Stomach smooth muscle (tissue), 2 donors: Measurements from ENCODE around the gene SLC46A2.

Source experiments
- H3K27ac ChIP-seq: one replicate; pipeline ENCODE4 v1.7.0; 2013; ENCODE audit warnings: mild to moderate bottlenecking, low read length, inconsistent platforms
- H3K27me3 ChIP-seq, 2 donors: one replicate each; pipeline ENCODE4 v1.7.0; 2013; ENCODE audit warnings: low read length in 2 of 2; ENCODE audit not compliant: insufficient read depth in 2 of 2, control insufficient read depth in 1 of 2
- H3K36me3 ChIP-seq, 2 donors: one replicate each; pipeline ENCODE4 v1.7.0; 2013; ENCODE audit warnings: low read length in 2 of 2; ENCODE audit not compliant: control insufficient read depth in 2 of 2, insufficient read depth in 2 of 2
- H3K4me1 ChIP-seq: one replicate; pipeline ENCODE4 v1.7.0; 2013; ENCODE audit warnings: low read length; ENCODE audit not compliant: control insufficient read depth, insufficient read depth
- H3K4me3 ChIP-seq, 2 donors: one replicate each; pipeline ENCODE4 v1.7.0; 2013; ENCODE audit warnings: low read length in 2 of 2
- H3K9ac ChIP-seq, 2 donors: one replicate each; pipeline ENCODE4 v1.7.0; 2013; ENCODE audit warnings: low read length in 2 of 2, mild to moderate bottlenecking in 1 of 2
- H3K9me3 ChIP-seq, 2 donors: one replicate each; pipeline ENCODE4 v1.7.0; 2013; ENCODE audit warnings: low read length in 2 of 2; ENCODE audit not compliant: control insufficient read depth in 2 of 2
- donor health status: healthy.
- donor health status: Pancreatic carcinoma.

The SLC46A2 gene

DNA sequence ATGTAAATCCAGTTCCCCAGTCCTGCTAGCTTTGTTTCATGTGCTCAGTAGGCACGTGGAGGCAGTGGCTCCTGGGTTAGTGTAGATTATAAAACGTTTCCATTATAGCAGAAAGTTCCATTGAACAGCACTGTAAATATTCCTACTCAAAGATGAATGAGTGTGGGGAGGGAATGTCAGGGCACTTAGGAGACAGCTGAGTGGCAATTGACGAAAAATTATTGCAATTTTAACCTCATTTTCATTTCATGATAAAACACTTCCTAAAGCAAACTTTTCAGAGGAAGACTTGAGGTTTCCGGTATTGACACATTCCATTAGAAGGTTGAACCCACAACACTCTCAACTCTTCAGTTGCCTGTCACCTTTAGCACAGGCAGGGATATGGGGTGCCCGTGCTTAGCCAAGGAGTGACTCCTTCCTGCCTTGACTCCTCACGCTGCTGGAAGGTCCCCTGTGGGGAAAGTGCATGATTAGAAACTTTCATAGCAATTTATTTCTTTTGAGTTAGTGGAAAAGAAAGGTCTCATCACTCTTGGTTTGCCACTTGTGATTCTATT, 41.2 kb downstream of the SLC46A2 start:
- H3K9ac ChIP-seq, result no peak overlapping the region
- H3K9me3 ChIP-seq, result no peaks in the 10 kb centered on the region
- H3K27ac ChIP-seq, result no peak overlapping the region
- no peak overlapping the region for H3K4me3 ChIP-seq
- H3K27me3 ChIP-seq, result no peaks in the 10 kb centered on the region
- no peaks in the 10 kb centered on the region for H3K4me1 ChIP-seq
- peaks cover 12 to 26% of the 10 kb centered on the region in 2 donors for H3K36me3 ChIP-seq

DNA sequence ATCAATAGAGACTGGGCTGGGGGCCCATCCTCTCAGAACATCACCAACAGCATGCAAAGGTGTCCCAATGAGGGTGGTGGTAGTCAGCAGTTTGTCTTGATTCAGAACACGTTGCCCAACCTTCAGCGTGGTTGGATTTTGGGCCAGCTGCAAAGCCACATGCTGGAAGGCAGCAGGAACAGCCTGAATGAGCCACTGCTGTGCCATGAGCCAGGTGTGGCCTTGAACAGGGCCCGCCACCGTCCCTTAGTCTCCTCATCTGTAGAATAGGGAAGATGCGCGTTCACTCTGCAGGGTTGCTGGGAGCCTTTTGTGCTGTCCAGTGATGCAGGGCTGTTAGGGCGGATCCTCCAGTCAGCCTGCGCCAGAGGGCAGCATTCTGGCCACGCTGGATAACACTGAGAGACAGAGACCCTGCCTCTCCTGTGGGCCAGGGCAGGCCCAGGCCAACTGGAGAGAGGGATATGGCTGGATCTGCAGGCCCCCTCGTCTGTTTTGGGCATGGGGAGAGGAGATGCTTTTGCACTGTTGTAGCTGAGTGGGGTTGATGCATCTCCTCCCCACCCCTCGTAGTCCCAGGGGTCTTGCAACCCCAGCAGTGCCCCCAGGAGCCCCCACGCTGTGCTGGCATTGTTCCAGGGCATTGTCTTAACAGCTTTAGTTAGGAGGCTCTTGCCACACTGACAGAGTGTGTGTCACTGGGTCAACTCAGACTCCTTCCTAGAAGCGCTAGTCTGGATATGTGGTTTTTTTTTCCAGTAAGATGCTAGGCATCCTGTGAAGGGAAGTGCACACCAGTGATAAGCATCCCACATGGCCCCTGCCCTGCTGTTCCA, 42.1 kb downstream of the SLC46A2 start:
- Histone ChIP-seq H3K27ac (no peak overlapping the region), H3K36me3 (peaks cover 9 to 19% of the 10 kb centered on the region in 2 donors), H3K9ac (no peak overlapping the region), H3K27me3 (no peaks in the 10 kb centered on the region), H3K4me1 (no peaks in the 10 kb centered on the region), H3K4me3 (no peak overlapping the region), H3K9me3 (no peaks in the 10 kb centered on the region)

DNA sequence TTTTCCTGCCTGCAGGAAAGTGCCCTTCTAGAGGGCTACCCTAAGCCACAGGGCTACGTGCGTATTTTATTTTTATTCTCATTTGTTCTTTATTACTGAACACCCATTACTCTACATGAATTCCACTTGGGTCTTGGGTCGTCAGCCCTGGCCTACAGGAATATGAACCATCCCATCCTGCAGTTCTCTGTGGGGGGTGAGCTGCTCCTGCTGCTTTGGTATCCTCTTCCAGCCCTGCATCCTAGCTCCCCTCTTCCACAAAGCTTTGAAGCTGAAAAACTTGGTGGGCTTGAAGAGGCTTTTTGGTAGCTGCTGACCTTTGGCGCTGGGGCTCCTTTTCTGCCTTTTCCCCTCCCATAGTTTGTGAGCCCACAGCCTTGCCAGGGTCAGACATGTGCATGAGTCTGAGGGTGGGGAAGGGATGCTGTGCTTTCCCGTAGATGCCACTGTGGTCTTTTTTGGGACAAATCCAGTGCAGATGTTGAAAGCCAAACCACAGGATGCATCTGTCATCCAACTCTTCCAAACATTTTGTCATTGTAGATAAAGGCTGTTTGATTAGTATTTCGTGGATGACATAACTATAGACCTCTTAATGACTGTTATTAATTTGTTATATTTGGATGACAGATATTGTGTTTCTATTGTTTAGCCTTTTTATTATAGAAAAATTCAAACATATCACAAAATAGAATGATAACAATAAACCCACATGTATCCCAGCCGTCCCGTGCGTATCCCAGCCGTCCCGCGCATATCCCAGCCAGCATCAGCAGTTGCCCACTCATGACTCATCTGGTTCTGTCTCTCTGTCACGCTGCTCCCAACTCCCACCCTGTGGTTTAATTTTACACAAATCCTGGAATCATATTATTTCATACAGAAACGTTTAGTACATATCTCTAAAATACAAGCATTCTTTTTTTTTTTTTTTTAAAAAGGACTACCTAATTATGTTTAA, 43.9 kb downstream of the SLC46A2 start:
- H3K27ac ChIP-seq, result no peak overlapping the region
- peaks cover 4 to 12% of the 10 kb centered on the region in 2 donors for H3K36me3 ChIP-seq
- no peaks in the 10 kb centered on the region for H3K4me1 ChIP-seq
- no peak overlapping the region for H3K9ac ChIP-seq
- no peaks in the 10 kb centered on the region for H3K27me3 ChIP-seq
- H3K9me3 ChIP-seq, result no peaks in the 10 kb centered on the region
- H3K4me3 ChIP-seq, result no peak overlapping the region

DNA sequence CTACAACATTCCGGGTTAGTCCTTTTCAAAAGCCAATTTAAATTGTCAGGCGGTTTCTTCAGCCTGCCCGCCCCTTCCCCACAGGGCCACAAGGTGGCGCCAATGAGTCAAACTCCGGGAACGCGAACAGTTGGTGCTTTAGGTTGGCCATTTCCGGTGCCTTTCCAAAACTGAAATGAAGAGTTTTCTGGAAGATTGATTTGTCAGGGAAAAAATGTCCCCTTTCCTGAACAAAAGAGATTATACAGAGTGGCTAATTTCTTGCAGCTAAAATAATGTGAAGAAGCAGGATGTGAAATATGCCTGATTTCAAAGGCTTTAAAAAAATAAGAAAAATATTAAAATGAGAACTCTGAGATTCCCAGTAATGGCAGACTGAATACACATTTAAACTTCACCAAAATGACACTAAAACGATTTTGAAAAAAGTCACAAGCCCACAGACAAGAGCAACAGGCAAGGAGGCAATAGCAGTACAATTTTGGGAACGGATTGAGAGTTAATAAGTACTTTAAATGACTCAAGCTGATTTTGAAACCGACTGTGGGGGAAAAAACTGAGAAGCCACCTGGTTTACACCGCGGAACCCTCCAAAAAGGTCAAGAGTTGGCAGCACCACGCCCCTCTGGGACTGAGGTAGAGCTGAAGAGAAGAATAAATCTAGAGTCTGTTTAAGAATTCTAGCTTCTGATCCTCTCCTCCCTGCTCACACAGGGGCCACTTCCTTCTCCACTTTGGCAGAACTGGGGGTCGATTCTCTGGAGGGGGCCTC, 45.7 kb downstream of the SLC46A2 start:
- Histone ChIP-seq H3K9ac (no peak overlapping the region), H3K9me3 (no peaks in the 10 kb centered on the region), H3K27ac (no peak overlapping the region), H3K36me3 (peaks cover 0 to 6% of the 10 kb centered on the region in 2 donors), H3K27me3 (no peaks in the 10 kb centered on the region), H3K4me1 (no peaks in the 10 kb centered on the region), H3K4me3 (no peak overlapping the region)

- H3K9ac ChIP-seq, result no peak overlapping the region
- H3K27ac ChIP-seq, result no peak overlapping the region
- H3K27me3 ChIP-seq, result no peaks in the 10 kb centered on the region
- H3K9me3 ChIP-seq, result no peaks in the 10 kb centered on the region
- peaks cover 14% of the 10 kb centered on the region in 2 donors for H3K36me3 ChIP-seq
- H3K4me3 ChIP-seq, result no peak overlapping the region
- no peaks in the 10 kb centered on the region for H3K4me1 ChIP-seq
These were observed 48.1 kb downstream of the SLC46A2 start for GRCh38 chr9:112842555-112842954.

GRCh38 chr9:112841261-112841660, 49.4 kb downstream of the SLC46A2 start:
- Histone ChIP-seq H3K27ac (no peak overlapping the region), H3K4me3 (no peak overlapping the region), H3K27me3 (no peaks in the 10 kb centered on the region), H3K36me3 (peaks cover 15 to 19% of the 10 kb centered on the region in 2 donors), H3K4me1 (no peaks in the 10 kb centered on the region), H3K9me3 (no peaks in the 10 kb centered on the region), H3K9ac (no peak overlapping the region)

DNA sequence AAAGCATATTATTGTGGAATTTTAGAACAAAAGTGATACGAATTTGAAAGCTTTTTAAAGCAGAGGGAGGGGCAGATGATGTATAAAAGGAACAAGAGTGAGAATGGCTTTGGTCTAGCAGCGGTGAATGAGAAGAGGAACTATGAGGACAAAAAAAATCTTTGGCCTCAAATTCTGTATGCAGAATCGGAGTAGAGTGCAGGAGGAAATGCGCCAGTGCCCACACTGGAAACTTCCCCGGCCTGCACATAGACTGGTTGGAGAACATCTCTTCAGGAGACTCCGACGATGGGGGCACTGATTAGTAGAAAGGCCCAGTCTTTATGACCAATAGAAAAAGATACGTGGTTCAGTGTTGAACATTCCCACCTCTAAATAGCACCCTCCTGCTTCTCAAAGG, 51.3 kb downstream of the SLC46A2 start:
- Histone ChIP-seq H3K9ac (no peak overlapping the region), H3K36me3 (peaks cover 18 to 22% of the 10 kb centered on the region in 2 donors)

DNA sequence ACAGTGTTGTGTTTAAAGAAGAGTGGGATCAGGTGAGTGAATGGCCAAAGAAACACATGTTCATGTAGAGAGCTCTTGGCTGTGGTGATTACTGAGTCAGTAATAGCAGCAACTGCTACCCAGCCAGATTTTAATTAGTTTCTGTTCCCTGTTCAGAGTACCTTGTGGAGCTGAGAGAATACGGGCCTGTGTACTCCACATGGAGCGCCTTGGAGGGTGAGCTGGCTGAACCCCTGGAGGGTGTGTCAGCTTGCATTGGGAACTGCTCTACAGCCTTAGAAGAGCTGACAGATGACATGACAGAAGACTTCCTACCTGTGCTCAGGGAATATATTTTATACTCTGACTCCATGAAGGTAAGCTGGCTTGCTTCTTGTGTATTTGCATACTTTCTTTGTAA, 52.3 kb downstream of the SLC46A2 start:
- Histone ChIP-seq H3K27ac (no peak overlapping the region), H3K36me3 (peaks cover 18 to 22% of the 10 kb centered on the region in 2 donors), H3K4me1 (no peaks in the 10 kb centered on the region), H3K9ac (no peak overlapping the region), H3K27me3 (no peaks in the 10 kb centered on the region), H3K9me3 (no peaks in the 10 kb centered on the region), H3K4me3 (no peak overlapping the region)

More for the DNA sequence above, 51.3 kb downstream of the SLC46A2 start:
- H3K27me3 ChIP-seq, result no peaks in the 10 kb centered on the region
- no peaks in the 10 kb centered on the region for H3K4me1 ChIP-seq
- no peak overlapping the region for H3K4me3 ChIP-seq
- no peak overlapping the region for H3K27ac ChIP-seq
- H3K9me3 ChIP-seq, result no peaks in the 10 kb centered on the region

DNA sequence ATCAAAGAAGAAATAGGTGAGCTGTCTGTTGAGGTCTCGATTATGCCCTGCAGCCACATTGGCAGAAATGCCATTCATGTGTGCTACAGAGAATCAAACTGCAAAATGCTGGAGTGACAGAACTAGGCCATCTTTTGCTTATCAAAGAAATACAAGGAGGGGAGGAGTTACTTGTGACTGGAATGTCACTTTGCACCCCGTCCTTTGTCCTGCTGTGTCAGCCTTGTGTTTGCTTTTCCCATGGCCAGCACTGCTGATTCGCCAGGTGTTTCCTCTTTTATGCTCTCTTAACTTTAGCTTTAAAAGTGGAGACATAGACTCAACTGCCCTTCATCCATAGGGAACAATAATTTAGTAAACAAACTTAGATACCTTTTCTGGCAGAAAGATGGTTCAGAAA, 54.3 kb downstream of the SLC46A2 start:
- no peak overlapping the region for H3K27ac ChIP-seq
- peaks cover 18 to 23% of the 10 kb centered on the region in 2 donors for H3K36me3 ChIP-seq
- H3K27me3 ChIP-seq, result no peaks in the 10 kb centered on the region
- H3K9ac ChIP-seq, result no peak overlapping the region
- H3K9me3 ChIP-seq, result no peaks in the 10 kb centered on the region
- no peak overlapping the region for H3K4me3 ChIP-seq
- peaks cover 5% of the 10 kb centered on the region for H3K4me1 ChIP-seq

DNA sequence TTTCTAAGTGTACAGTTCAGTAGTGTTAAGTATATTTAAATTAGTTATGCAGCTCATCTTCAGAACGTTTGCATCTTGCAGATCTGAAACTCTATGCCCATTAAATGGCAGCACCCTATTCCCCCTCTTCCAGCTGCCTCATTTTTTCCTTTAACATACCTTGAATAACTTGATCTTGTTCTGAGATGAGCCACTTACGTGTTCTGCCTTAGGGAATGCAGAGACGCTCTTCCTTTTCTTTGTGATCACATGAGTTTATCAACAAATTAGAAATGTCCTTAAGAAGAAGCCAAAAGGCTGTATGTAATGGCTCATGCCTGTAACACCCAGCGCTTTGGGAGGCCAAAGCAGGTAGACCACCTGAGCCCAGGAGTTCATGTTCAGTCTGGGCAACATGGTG, 57.6 kb downstream of the SLC46A2 start:
- Histone ChIP-seq H3K27ac (no peak overlapping the region), H3K4me1 (peaks cover 5% of the 10 kb centered on the region), H3K36me3 (peaks cover 5 to 13% of the 10 kb centered on the region in 2 donors), H3K27me3 (no peaks in the 10 kb centered on the region), H3K9me3 (no peaks in the 10 kb centered on the region), H3K4me3 (no peak overlapping the region), H3K9ac (no peak overlapping the region)
